ENCODE results near the gene TMEM106B.
A peak's percentile ranks its signal among the peaks of the same experiment; 100 is the strongest.
"Not testable (repeated sequence)": the region's sequence is repeated elsewhere in the genome, so short reads cannot be mapped to it uniquely, and the experiment has no call there.

The TMEM106B gene

DNA sequence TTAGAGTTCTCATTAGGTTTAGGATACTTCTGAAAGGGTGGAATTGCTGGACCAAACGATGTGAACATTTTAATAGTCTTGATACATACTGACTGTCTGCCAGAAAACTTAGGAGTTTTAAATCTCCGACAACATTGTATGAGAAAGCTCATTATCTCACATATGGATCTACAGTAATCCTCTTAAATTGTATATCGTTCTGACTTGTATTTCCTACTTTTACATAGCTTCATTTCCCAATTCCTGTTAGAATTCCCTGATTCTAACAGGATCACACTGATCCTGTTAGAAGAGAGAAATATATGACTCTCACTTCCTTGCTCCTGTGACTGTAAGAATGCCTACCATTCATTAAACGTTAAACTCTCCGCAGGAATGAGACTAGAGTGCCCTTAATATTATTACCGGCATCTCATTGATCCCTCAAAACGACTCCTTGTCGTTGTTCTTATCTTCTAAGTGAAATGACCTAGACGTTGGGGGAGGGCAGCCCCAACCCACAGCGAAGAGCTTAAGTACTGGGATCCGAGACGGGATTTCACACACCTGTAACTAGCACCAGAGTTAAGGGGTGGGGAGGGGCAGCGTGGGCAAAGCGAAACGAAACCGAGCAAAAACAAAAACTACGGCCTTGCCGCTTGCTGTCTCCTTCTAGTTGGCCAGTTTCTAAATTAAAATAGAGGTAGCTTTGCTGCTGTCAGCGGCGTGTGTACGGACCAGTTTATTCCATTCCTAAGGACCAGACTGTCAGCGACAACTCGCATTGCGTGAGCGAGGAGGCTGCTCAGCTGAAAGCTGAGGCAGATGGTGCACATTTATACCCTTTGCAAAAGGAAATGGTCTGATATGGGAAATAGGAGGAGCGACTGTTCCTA lies 678 bp upstream of the TMEM106B start:
- Histone ChIP-seq H3K4me3 (ENCODE audit: low read depth, low read length) (peak overlapping the region; percentile 94), H3K4me1 (ENCODE audit: control insufficient read depth, insufficient read depth, low read length) (peaks cover 4% of the 10 kb centered on the region), H3K27me3 (ENCODE audit: control insufficient read depth, insufficient read depth, low read length) (peaks cover 10% of the 10 kb centered on the region), H3K36me3 (ENCODE audit: control insufficient read depth, insufficient read depth, low read length) (no peaks in the 10 kb centered on the region), H3K9ac (ENCODE audit: low read depth, low read length) (peak overlapping the region; percentile 38), H3K9me3 (ENCODE audit: control insufficient read depth, insufficient read depth, low read length) (no peaks in the 10 kb centered on the region)

DNA sequence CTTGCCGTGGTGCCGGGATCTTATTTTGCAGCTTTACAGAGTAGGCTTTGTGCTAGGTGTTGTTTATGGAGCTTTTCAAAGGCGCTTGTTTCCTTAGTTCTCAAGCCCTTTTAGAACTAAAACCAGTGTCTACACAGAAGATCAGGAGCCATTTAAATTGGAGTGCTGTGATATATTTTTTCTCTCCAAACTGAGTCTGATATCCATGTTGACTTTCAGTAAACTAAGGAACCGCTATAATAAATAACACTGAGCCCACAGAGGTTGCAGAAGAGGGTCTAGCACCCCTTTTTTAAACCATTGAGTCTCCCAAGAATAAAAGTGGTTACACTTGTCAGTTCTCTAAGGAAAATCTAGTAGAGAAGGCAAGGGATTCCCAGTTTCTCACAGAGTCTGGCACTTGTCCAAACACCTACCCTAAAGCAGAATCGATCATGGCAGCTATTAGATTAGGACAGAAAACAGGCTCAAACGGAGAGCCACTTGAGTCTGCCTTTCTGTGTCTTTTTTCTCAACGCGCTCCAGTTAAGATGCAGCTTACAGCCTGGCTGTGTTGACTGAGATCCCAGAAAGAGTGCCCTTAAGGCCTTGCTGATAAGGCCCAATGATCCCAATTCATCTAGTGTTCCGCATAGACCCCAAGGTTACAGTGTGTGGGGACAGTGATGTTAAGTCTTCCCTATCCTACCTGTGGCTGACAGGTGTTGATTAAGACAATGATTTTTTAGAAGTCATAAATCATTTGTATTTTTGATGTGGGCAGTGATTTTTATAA lies 804 bp downstream of the TMEM106B start:
- peak overlapping the region; percentile 94 for H3K4me3 ChIP-seq (ENCODE audit: low read depth, low read length)
- H3K9me3 ChIP-seq (ENCODE audit: control insufficient read depth, insufficient read depth, low read length): no peaks in the 10 kb centered on the region
- peaks cover 10% of the 10 kb centered on the region for H3K27me3 ChIP-seq (ENCODE audit: control insufficient read depth, insufficient read depth, low read length)
- no peaks in the 10 kb centered on the region for H3K36me3 ChIP-seq (ENCODE audit: control insufficient read depth, insufficient read depth, low read length)
- H3K4me1 ChIP-seq (ENCODE audit: control insufficient read depth, insufficient read depth, low read length): peaks cover 4% of the 10 kb centered on the region
- peak overlapping the region; percentile 79 for H3K9ac ChIP-seq (ENCODE audit: low read depth, low read length)

DNA sequence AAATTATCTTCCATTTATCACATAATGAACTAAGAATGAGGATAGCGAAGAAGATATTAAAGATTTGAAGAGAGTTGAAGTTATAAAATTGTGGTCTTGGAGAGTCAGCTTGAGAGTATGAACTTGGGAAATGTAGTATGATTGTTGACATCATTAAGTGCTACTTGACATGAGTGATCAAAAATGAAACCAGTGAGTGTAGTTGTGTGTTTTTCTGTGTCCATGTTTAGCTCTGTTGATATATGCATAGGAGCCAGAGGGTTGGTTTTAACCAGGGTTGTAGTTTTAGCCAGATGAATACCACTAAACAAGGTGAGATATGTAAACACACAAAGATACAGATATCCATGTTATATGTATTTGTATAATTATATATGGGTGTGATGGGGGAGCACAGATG lies 6.2 kb downstream of the TMEM106B start:
- no peaks in the 10 kb centered on the region for H3K36me3 ChIP-seq (ENCODE audit: control insufficient read depth, insufficient read depth, low read length)
- no peak overlapping the region for H3K4me3 ChIP-seq (ENCODE audit: low read depth, low read length)
- H3K4me1 ChIP-seq (ENCODE audit: control insufficient read depth, insufficient read depth, low read length): peaks cover 1% of the 10 kb centered on the region
- no peaks in the 10 kb centered on the region for H3K9me3 ChIP-seq (ENCODE audit: control insufficient read depth, insufficient read depth, low read length)
- H3K9ac ChIP-seq (ENCODE audit: low read depth, low read length): no peak overlapping the region
- H3K27me3 ChIP-seq (ENCODE audit: control insufficient read depth, insufficient read depth, low read length): no peaks in the 10 kb centered on the region

DNA sequence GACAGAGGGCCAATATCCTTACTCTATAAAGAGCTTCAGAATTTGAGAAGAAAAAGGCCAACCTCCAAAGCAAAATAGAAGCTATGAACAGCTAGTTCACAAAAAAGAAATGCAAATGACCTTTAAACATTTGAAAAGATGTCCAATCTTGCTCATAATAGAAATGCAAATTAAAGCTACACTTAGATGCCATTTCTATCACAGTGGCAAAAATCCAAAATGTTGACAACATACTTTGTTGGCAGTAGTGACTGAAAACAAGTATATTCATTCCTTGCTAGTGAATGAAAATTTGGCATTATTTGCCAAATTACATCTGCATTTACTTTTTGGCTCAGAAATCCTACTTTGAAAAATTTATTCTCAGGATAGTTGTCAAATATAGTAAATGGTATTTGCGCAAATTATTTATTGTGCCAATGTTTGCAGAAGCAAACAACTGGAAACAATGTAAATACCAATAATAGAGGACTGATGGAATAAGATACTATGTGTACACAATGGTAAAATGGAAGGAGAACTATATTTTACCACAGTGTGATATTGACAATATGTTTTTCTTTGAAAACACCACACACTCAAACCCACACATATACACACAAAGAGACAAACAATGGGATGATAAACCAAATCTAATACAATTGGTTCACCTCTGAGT lies 9.4 kb downstream of the TMEM106B start:
- H3K9me3 ChIP-seq (ENCODE audit: control insufficient read depth, insufficient read depth, low read length): no peaks in the 10 kb centered on the region
- no peaks in the 10 kb centered on the region for H3K4me1 ChIP-seq (ENCODE audit: control insufficient read depth, insufficient read depth, low read length)
- H3K27me3 ChIP-seq (ENCODE audit: control insufficient read depth, insufficient read depth, low read length): no peaks in the 10 kb centered on the region
- H3K36me3 ChIP-seq (ENCODE audit: control insufficient read depth, insufficient read depth, low read length): no peaks in the 10 kb centered on the region
- no peak overlapping the region for H3K4me3 ChIP-seq (ENCODE audit: low read depth, low read length)
- no peak overlapping the region for H3K9ac ChIP-seq (ENCODE audit: low read depth, low read length)

DNA sequence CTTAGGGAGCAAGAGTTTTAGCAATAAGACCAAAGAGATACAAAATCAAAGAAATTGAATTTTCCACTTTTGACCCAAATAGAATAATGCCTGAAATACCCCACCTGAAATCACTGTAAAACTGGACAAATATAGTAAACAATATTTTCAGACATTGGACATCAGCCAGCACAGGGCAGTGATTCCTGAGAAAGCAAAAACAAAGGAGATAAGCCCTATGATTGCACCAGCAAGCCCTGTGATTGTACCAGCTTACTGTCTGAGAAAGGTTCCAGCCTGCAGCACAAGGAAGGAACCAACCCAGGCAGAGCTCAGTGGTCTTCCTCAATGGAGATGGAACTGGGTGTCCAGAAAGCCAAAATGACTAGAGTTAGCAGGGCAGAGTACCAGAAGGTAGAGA lies 10.3 kb downstream of the TMEM106B start:
- Histone ChIP-seq H3K9me3 (ENCODE audit: control insufficient read depth, insufficient read depth, low read length) (no peaks in the 10 kb centered on the region), H3K4me3 (ENCODE audit: low read depth, low read length) (no peak overlapping the region), H3K27me3 (ENCODE audit: control insufficient read depth, insufficient read depth, low read length) (no peaks in the 10 kb centered on the region), H3K4me1 (ENCODE audit: control insufficient read depth, insufficient read depth, low read length) (no peaks in the 10 kb centered on the region), H3K9ac (ENCODE audit: low read depth, low read length) (no peak overlapping the region), H3K36me3 (ENCODE audit: control insufficient read depth, insufficient read depth, low read length) (no peaks in the 10 kb centered on the region)

DNA sequence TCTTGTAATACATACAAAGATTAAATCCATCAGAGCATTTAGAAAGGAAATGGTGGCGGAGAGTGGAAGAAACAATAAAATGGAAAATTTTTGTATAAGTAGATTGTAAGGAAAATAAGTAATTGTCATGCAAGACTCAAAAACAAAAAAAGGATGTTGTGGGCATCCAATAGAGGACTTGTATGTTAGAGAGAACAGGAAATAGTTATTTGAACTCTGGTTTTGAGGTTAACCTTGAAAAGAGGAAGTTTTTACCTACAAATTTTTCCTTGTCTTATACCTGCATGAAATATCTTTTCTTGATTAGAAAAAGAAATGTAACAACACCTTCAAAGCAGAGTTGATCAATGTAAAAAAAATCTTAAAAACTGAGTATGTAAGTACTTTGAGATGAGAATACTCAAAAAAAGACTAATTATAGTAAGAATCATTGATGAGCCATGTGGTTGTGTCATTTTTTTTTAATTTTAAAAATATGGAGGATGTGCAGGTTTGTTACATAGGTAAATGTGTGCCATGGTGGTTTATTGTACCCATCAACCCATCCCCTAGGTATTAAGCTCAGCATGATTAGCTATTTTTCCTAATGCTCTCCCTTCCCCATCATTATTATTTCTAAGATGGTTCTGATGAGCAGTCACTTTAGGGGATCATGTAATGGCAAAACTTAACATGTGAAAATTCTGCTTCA lies 11.9 kb downstream of the TMEM106B start:
- H3K36me3 ChIP-seq (ENCODE audit: control insufficient read depth, insufficient read depth, low read length): no peaks in the 10 kb centered on the region
- no peaks in the 10 kb centered on the region for H3K27me3 ChIP-seq (ENCODE audit: control insufficient read depth, insufficient read depth, low read length)
- H3K4me3 ChIP-seq (ENCODE audit: low read depth, low read length): no peak overlapping the region
- no peak overlapping the region for H3K9ac ChIP-seq (ENCODE audit: low read depth, low read length)
- H3K9me3 ChIP-seq (ENCODE audit: control insufficient read depth, insufficient read depth, low read length): no peaks in the 10 kb centered on the region
- H3K4me1 ChIP-seq (ENCODE audit: control insufficient read depth, insufficient read depth, low read length): no peaks in the 10 kb centered on the region

DNA sequence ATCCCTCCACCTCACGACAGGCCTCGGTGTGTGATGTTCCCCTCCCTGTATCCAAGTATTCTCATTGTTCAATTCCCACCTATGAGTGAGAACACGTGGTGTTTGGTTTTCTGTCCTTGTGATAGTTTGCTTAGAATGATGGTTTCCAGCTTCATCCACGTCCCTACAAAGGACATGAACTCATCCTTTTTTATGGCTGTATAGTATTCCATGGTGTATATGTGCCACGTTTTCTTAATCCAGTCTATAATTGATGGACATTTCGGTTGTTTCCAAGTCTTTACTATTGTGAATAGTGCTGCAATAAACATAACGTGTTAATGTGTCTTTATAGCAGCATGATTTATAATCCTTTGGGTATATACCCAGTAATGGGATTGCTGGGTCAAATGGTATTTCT lies 13.9 kb downstream of the TMEM106B start:
- not testable (repeated sequence) for H3K36me3 ChIP-seq (ENCODE audit: control insufficient read depth, insufficient read depth, low read length); H3K27me3 ChIP-seq (ENCODE audit: control insufficient read depth, insufficient read depth, low read length); H3K4me3 ChIP-seq (ENCODE audit: low read depth, low read length); H3K4me1 ChIP-seq (ENCODE audit: control insufficient read depth, insufficient read depth, low read length); H3K9me3 ChIP-seq (ENCODE audit: control insufficient read depth, insufficient read depth, low read length); H3K9ac ChIP-seq (ENCODE audit: low read depth, low read length)

DNA sequence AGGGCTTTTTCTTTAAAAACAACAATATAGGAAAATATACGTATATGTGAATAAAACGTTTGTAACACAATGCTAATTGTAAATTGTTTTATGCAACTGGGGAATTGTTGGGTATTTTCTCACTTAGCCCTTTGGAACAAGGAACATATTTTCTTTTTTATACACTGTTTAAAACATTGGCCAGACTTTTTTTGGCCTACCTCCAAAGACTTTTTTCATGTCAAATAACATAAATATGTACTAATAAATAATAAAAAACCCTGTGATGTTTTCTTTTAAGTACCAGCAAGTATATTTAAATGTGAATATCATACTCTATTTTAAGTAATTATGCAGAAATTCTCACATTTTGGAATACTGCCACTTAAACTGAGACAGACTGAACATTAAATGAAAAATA lies 15.7 kb downstream of the TMEM106B start:
- Histone ChIP-seq H3K4me1 (ENCODE audit: control insufficient read depth, insufficient read depth, low read length) (no peaks in the 10 kb centered on the region), H3K36me3 (ENCODE audit: control insufficient read depth, insufficient read depth, low read length) (no peaks in the 10 kb centered on the region), H3K9me3 (ENCODE audit: control insufficient read depth, insufficient read depth, low read length) (no peaks in the 10 kb centered on the region), H3K27me3 (ENCODE audit: control insufficient read depth, insufficient read depth, low read length) (no peaks in the 10 kb centered on the region), H3K4me3 (ENCODE audit: low read depth, low read length) (no peak overlapping the region), H3K9ac (ENCODE audit: low read depth, low read length) (no peak overlapping the region)

DNA sequence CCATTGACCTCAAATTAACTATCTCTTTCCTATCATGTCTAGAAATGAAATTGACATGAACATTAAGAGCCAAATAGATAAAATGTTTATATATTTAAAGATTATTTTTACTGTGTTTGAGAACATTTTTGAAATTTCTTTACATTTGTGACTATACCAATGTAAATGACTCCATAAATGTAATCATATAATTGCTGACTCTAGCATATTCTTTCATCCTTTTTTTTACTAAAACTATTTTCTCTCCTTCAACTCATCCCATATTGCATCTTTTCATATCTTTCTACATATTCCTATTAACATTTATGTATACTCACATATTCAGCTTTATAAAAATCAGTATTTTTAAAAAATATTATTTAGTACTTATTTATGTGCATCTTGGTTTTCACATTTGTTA lies 16.9 kb downstream of the TMEM106B start:
- H3K4me3 ChIP-seq (ENCODE audit: low read depth, low read length): no peak overlapping the region
- no peaks in the 10 kb centered on the region for H3K36me3 ChIP-seq (ENCODE audit: control insufficient read depth, insufficient read depth, low read length)
- H3K9ac ChIP-seq (ENCODE audit: low read depth, low read length): no peak overlapping the region
- H3K4me1 ChIP-seq (ENCODE audit: control insufficient read depth, insufficient read depth, low read length): no peaks in the 10 kb centered on the region
- H3K27me3 ChIP-seq (ENCODE audit: control insufficient read depth, insufficient read depth, low read length): no peaks in the 10 kb centered on the region
- no peaks in the 10 kb centered on the region for H3K9me3 ChIP-seq (ENCODE audit: control insufficient read depth, insufficient read depth, low read length)

DNA sequence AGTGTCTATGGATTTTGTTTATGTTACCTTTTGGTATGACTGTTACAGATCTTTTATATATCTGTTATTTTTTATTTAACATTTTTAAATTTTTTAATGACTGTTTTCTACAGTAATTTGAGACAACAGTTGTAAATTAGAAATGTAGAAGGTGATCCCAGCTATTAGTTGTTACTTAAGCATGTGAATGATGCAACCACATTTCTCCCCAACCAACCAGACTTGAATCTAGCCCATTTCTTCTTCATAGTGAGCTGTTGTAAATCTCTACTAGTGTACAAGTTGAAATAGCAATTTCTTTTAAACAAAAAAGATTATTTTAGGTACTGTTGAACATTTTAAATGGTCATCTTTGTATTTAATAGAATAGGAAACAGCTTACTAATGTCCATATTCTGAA lies 18.0 kb downstream of the TMEM106B start:
- Histone ChIP-seq H3K4me3 (ENCODE audit: low read depth, low read length) (no peak overlapping the region), H3K9me3 (ENCODE audit: control insufficient read depth, insufficient read depth, low read length) (no peaks in the 10 kb centered on the region), H3K27me3 (ENCODE audit: control insufficient read depth, insufficient read depth, low read length) (no peaks in the 10 kb centered on the region), H3K9ac (ENCODE audit: low read depth, low read length) (no peak overlapping the region), H3K36me3 (ENCODE audit: control insufficient read depth, insufficient read depth, low read length) (no peaks in the 10 kb centered on the region), H3K4me1 (ENCODE audit: control insufficient read depth, insufficient read depth, low read length) (no peaks in the 10 kb centered on the region)

DNA sequence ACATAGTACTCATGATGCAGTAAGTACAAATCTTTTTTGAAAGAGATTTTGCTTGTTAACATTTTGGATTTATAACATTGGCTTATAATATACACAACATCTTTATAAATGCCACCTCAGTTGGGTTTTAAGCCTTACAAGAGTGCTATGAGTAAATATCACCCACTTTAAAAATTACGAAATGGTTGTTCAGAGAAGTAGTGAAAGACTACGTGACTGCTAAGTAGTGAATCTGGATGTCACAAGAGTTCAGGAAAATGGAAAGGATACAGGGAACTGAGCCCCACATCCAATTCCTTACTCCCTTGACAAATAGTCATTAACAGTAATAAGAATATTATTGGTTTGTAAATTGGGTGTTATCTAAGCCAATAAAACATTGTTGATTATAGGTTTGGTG lies 20.0 kb downstream of the TMEM106B start:
- Histone ChIP-seq H3K36me3 (ENCODE audit: control insufficient read depth, insufficient read depth, low read length) (no peaks in the 10 kb centered on the region), H3K4me1 (ENCODE audit: control insufficient read depth, insufficient read depth, low read length) (no peaks in the 10 kb centered on the region), H3K27me3 (ENCODE audit: control insufficient read depth, insufficient read depth, low read length) (no peaks in the 10 kb centered on the region), H3K4me3 (ENCODE audit: low read depth, low read length) (no peak overlapping the region), H3K9ac (ENCODE audit: low read depth, low read length) (no peak overlapping the region), H3K9me3 (ENCODE audit: control insufficient read depth, insufficient read depth, low read length) (no peaks in the 10 kb centered on the region)

All from iPS-15b (cell line).